T-helper 22 cell (primary cell): ENCODE measurements around the gene CCSER2.
"Not testable (repeated sequence)": the region's sequence is repeated elsewhere in the genome, so short reads cannot be mapped to it uniquely, and the experiment has no call there.

Experiments used
- DNase-seq: peaks from one replicate; pipeline ENCODE4 v3.0.0-alpha.2; 2020; ENCODE audit warnings: low read depth

The CCSER2 gene

DNA sequence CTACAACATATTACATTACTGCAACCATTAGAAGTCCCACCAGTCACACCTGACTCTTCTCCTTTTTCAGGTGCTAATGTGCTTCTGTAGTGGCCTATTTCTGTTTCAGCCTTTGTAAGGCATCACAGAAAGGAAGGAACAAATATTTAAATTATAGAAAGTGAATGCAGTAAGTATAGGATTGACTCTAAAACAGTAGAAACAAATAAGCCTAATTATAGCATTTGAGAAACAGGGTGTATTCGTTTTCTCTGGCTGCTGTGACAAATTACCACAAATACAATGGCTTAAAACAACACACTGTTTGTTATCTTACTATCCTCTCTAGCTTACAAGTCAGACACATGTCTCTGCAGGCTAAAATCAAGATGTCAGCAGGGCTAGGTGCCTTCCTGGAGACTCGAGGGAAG lies 69.4 kb downstream of the CCSER2 start:
- no peak for DNase-seq

DNA sequence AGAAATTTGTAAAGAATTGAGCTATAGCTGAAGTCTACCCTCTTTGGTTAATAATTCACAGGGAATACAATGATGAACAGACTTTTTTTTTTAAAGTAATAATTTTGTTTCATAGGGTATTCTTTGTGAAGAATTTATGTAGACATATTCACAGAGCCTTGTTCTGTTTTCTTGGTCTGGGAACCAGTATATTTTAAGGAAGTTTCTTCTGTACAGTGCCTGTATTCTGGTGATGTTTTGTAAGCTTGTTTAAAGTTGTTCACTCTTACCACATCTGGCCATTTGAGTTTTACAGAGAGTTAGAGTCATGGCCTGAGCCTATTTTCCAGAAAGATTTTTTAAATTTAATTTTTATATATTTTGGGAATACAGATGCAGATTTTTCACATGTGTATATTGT lies 70.3 kb downstream of the CCSER2 start:
- no peak for DNase-seq

DNA sequence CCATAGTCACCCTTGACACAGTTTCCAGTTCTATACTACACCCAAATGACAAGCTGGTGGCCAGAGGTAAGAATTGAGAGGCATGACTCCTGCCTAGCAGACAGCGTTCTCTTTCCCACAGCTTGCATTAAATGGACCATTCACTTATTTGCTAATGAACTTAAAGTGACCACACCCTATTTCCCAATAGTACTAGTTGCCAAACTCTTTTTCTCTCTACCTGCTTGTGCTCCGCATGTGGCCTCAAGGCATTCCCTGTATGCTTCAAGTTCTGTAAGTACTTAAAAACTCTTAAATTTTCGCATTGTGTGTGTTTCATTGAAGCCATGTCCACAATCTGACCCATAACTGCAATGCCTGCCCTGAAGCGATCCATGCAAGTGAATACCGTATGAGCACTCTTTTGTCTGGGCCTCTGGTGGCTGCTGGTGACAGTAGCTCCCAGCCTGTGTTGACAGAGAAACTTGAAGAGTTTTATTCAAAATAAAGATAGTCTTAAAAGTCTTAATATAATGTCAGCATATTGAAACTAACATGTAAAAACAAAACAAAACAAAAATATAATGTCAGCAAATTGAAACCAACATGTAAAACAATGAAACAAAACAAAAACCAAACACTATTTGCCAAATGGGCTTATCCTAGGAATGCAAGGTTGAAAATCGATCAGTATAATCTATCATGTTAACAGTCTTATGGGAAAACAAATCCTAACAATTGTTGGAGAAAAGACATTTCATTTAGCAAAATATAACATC lies 73.6 kb downstream of the CCSER2 start:
- DNase-seq: no peak

DNA sequence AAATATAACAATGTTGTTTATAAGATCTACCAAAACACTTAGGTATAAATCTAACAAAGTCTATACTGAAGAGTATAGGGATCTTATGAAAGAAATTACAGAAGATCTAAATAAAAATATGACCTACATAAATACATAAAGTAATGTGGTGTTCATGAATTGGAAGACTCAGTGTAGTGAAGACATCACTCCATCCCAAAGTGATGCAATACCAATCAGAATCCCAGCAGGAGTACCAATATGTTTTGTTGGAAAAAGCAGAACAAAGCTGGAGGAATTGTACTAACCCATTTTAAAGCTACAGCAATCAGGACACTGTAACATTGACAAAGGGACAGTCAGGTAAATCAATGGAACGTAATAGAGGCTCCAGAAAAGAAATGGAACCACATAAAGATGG lies 76.4 kb downstream of the CCSER2 start:
- DNase-seq: no peak

DNA sequence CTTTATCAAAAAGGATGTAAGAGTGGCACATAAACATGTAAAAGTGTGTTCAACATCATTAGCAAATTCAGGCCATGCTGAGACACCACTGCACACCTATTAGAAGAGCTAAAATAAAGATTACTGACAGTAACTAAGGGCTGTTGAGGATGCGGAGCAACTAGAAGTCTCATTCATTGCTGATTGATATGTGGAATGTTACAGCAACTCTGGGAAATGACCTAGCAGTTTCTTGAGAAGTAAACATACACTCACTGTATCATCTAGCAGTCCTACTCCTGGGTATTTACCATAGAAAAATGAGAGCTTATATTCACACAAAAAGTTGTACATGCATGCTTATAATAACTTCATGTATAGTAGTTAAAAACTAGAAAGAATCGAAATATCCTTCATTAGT lies 77.3 kb downstream of the CCSER2 start:
- no peak for DNase-seq

DNA sequence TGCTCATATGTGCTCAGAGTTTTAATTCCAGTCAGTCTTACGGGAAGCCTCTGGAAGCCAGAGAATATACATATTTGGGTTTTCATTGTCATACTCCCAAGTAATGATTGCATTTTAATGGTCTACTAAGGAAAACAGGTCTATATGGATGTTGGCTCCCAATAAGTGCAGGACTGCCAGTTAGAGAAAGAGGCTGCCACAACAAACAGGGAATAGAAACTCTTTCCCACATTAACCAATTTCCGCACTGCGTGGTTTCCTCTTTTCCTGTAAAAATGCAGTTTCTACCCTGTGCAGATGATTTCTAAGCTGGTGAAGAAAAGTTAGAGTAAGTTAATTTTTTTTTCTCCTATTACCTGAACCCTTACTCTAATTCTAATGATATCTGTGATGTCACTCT lies 78.2 kb downstream of the CCSER2 start:
- DNase-seq: no peak

DNA sequence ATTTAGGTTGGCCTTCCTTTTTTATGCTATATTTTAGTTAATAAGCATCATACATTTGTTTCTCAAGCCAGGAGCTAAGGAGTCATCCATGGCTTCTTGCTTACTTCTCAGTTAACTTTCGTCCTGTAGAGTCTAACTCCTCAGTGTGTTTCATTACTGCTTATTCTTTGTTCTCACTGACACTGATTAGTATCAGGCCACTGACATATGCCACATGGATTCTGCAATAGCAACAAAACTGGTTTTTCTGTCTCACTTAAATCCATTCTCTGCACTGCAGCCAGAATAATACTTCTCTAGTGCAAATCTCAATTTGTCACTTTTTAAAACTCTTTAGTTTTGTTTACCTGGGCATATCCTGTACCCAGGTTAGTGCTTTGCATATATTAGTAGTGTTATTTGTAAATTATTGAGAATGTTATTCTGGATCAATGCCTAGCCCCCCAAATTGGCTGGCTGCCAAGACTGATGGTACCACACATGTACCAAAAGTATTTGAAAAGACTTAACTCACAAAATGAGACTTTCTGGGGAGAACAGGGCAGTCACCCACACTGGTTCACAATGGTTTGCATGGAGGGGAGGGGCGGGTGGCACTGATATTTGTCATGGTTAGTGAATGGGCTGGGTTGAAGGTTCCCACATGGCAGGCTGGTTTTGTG lies 79.1 kb downstream of the CCSER2 start:
- no peak for DNase-seq

DNA sequence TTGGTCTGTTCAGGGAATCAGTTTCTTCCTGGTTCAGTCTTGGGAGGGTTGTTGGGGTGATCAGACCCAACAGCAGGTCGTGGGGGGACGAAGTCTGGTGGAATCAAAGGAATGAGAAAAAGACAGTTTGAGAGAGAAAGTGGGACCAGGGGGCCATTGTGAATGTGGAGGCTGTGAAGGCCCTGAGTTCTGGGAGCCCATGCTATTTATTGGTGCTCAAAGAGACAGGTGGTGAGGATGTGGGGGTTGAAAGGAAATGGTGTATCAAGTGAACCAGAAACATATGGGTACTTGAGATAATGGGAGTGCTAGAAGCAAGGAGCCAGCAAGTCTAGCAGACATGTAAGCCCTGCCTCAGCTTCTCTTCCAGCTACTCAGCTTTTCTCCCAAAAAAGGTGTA lies 84.1 kb downstream of the CCSER2 start:
- DNase-seq: no peak

DNA sequence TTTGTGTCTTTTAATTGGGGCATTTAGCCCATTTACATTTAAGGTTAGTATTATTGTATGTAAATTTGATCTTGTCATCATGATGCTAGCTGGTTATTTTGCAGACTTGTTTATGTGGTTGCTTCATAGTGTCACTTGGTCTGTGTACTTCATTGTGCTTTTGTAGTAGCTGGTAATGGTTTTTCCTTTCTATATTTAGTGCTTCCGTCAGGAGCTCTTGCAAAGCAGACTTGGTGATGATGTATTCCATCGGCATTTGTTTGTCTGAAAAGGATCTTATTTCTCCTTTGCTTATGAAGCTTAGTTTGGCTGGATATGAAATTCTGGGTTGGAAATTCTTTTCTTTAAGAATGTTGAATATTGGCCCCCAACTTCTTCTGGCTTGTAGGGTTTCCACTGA lies 85.7 kb downstream of the CCSER2 start:
- DNase-seq: not testable (repeated sequence)

DNA sequence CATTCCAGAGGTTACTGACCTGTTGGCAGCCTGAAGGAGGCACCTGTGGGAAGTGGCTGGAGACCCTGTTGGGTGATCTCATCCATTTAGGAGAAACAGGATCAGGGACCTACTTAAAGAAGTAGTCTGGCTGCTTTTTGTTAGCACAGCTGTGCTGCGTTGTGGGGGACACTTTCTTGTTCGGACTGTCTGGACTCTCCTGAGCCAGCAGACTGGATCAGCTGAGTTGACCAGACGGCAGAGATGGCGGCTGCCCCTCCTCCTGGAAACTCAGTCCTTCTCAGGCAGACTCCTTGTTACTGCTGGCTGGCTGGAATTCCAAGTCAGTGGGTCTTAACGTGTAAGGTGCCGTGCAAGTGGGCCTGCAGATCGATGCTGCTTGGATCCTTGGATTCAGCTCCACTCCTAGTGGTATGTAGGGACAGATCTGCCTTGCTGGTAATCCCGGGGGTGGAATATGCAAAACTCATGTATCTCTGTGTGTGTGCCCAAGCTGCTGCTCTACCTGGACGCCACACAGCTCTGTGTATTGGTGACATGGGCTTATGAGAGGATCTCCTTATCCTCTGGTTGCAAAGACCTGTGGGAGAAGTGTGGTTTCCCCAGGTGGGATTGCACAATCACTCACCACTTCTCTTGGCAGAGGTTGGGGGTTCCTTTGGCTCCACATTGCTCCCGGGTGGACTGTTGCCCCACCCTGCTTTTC lies 87.3 kb downstream of the CCSER2 start:
- DNase-seq: no peak

DNA sequence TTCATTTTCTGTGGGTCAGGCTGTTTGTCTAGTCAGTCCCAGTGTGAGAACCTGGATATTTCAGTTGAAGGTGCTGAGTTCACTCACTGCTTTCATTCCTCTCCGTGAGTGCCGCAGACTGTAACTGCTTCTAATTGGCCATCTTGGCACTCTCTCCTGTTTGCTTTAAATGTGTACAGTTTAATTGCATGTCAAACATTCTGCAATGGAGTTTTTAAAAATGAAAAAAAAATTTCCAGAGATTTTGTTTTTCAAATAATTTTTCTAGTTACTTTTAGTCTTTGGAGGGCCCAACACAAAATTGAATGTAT lies 87.8 kb downstream of the CCSER2 start:
- DNase-seq: no peak

DNA sequence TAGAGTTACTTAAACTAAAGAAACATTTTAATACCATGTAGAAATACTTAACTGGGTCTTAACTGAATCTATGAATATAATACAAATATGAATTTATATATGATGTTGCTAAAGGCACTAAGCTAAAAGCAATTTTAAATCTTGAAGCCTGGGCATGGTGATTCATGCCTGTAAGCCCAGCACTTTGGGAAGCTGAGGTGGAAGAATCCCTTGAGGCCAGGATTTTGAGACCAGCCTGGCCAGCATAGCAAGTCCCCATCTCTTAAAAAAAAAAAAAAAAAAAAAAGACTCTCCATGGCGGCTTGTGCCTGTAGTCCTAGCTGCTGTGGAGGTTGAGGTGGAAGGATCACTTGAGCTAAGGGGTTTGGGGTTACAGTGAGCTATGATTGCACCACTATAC lies 95.3 kb downstream of the CCSER2 start:
- no peak for DNase-seq

DNA sequence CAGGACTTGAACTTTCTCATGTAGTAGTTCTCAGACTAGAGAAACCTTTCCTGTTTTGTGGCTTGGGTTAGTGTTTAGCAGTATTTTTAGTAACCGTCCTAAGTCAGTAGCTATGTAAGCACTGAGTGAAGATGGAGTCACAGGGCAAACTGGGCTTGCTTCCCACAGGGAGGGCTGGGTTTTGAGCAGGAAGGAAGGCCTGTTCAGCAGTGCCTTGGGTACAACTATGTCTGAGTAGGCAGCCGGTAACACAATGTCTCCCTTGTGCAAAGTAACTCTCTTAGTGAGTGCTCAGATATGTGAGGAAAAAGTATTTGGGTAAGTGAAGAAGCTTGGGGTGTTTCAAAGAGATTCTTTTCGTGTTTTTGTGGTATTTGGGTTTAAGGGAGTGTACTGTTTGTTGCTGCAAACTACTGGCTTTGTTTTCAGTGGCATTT lies 96.4 kb downstream of the CCSER2 start:
- DNase-seq: no peak

DNA sequence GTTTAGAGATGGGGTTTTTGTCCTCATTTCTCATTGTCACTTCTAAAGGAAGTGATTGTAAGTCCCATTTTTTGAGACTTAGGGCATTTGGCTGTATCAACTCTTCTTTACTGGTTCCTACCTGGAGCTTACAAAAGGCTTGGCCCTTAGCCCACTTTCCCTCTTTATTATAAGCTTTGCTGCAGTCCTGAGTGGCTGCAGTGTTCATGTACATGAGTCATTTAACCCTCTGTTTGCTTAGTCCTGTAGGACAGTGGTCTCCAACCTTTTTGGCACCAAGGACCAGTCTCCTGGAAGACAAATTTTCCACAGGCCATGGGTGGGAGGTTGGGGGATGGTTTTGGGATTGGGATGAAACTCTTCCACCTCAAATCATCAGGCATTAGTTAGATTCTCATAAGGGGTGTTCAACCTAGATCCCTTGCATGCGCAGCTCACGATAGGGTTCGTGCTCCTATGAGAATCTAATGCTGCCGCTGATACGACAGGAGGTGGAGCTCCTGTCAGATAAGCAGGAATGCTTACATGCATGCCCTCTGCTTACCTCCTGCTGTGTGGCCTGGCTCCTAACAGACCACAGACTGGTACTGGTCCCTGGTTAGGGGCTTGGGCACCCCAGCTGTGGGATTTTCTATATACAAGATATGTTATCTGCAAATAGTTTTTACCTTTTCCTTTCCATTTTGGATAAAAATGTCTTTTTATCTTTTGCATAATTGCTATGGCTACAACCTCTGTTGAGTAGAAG lies 99.7 kb downstream of the CCSER2 start:
- no peak for DNase-seq

DNA sequence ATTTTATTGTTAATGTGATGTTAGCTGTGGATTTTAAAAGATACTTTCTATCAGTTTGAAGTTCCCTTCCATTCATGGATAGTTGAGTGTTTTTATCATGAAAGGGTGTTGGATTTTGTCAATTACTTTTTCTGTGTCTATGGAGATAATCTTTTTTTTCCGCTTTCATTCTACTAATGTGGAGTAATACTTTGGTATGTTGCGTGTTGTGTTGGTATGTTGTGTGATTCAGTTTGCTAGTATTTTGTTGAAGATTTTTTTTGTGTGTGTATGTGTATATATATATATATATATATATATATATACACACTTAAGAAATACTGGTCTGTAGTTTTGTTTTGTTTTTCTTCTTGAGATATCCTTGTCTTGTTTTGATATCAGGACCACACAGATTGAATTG lies 100.3 kb downstream of the CCSER2 start:
- DNase-seq: no peak

DNA sequence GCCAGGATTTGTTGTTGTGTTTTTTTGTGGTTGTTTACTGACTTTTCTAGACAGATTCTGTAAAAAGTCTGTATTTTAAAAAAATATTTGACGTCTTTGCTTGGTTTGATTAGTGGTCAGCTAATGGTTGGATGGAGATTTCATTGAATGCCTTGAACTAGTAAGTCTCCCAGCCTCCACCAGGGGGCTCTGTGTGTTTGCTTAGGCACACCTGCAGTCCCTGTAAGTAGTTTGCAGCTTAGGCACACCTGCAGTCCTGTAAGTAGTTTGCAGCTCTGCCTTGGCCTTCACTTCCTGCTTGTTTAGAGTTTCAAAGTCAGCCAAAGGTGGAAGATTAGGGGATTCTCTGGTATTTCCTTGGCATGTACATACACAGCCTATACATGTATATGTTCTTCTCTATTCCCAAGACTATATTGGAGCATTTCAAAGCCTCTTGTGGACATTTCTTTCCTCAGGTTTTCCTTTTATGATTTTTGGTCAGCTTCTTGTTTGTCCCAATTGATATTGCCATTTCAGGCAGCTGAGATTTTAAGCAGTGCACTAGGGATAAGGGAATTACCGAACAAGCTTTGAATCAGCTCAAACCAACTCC lies 101.6 kb downstream of the CCSER2 start:
- DNase-seq: peak; percentile 13

DNA sequence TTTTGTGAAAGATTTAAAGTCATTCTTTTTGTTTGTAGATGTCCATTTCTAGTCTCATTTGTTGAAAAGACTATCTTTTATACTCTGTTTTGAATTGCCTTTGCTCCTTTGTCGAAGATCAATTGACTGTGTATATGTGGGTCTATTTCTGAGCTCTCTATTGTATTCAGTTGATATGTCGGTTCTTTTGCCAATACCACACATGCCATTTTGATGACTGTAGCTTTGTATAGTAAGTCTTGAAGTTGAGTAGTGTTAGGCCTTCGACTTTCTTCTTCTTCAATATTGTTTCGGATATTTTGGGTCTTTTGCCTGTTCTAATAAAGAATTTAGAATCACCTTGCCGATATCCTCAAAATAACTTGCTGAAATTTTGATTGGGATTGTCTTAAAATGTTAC lies 104.5 kb downstream of the CCSER2 start:
- no peak for DNase-seq

DNA sequence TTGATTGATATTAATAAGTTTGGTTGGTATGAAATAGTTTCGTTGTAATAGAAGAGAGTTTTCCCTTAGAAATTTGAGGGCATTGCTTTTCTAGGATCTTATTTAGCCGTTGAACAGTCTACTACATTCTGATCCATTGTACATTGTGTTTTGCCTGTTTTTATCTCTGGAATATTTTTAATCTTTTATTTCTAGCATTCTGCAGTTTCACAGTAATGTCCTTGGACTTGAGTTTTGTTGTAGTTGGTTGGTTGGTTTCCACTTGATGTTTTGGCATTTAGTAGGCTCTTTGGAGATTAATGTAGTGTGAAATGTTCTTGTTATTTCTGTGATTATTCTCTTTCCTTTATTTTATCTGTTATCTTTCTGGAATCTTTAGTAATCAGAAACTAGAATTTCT lies 112.4 kb downstream of the CCSER2 start:
- no peak for DNase-seq

DNA sequence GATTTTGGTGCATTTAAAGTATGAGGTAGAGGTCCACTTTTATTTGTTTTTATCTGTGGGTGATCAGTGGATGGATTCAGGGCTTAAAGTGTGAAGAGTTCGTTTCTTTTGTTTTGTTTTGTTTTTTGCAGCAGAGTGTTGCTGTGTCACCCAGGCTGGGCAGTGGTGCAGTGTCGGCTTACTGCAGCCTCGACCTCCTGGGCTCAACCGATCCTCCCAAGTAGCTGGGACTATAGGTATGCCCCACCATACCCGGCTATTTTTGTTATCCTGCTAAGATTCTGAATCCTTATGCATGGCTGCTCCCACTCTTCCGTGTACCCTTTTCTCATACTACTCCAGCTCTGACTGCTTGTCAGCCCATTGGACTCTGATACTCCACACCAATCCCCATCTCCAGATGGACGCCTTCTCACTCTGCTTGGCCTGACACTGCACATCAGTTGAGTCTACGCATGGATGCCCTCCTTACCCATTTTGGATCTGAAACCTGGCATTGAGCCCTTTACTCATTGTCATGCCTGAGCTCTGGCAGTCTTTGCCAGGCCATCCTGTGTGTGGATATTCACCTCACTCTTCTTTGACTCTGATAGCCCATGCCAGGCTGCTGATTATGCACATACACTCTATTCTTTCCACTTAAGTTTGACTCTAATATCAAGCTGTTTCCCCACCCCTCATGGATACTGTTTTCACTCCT lies 119.5 kb downstream of the CCSER2 start:
- no peak for DNase-seq

DNA sequence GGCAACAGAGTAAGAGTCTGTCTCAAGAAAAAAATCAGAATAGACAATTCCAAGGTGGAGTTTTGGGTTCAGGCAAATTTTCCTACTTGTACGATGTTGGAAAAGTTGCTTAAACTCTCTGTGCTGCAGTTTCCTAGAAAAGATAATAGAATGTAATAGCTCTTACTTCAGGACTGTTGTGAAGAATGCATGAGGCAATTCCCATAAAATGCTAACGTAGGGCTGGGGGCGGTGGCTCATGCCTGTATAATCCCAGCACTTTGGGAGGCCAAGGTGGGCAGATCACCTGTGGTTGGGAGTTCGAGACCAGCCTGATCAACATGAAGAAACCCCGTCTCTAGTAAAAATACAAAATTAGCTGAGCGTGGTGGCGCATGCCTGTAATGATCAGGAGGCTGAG lies 121.0 kb downstream of the CCSER2 start:
- DNase-seq: not testable (repeated sequence)

DNA sequence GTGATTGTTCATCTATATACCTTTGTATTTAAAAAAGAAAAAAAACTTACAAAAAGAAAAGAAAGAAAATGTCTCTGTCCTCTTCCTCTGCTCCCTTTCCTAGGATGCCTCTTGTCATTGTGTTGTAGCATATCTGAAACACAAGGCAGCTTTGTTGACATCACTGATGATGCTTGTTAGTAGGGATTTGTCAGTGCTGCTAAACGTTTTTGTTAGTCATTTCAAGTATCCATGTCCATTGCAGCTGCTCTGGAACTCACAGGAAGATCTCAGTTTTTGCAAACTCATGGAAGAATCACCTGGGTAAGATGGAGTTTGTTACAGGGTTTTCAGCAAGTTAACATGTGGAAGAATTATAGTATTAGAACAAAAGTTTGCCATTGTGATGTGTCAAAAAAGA lies 123.6 kb downstream of the CCSER2 start:
- no peak for DNase-seq

DNA sequence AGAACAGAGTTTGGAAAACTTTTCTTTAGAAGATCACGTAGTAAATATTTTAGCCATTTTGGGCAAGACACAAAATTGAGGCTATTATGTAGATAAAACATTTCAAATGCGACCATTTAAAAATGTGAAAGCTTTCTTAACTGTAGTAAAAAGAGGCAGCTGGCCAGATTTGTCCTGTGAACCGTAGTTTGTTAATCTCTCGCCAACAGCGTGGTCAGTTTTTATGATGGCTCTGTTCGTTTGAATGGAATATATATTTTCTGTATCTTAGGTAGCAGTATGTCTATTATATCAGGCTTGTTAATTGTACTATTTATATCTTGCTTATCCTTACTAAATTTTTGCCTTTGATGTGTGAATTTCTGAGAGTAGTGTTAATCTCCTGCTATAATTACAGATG lies 124.9 kb downstream of the CCSER2 start:
- no peak for DNase-seq
